Mesenteric fat pad (tissue), 1 donor: Measurements from ENCODE around the gene GNMT. TPM values are rescaled to one million over a fixed set of nuclear protein-coding genes. Genes with fewer than 3 reads are reported as not detected.

Source experiments
- DNase-seq: peaks from one replicate; pipeline ENCODE4 v3.0.0-alpha.2; 2020; ENCODE audit warnings: low spot score
- total RNA-seq: library from RNA; stranded (reverse); fragmentation: NEBNext Ultra II Directional; extraction: Animal tissue kit (Norgen Biotek cat#: 25700); gene quantifications from one replicate; pipeline ENCODE4 v1.2.1, GENCODE V29; 2021
- donor health status: DM: yes; HTN: yes; CAD: no.

The GNMT gene
- total RNA-seq, 1 donor from 2014 or later, result 0.61 TPM

DNA sequence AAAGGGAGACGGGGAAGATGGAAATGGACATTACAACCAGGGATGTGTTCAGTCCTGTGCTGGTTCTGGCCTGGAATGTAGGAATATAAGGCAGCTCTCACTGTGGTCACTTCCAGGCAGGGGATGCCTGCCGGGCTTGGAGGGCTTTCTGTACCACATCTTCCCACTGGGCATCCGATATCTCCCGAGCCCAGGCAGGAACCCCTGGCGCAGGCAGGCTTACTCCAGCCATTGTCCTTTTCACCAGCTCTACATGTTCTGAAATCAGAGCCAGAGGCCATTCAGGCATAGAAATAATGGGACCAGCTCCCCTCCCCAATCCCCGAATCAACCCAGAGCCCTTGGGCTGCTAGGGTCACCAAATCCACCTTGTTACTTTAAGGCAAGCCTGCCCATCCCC lies 51.8 kb downstream of the GNMT start:
- no peak for DNase-seq

GRCh38 chr6:43013097-43013842 lies 52.7 kb downstream of the GNMT start:
- peak; percentile 91 for DNase-seq

Other genes with a start within 250 kb of the GNMT start
- 1.4 TPM for gene PRPH2, start 238.2 kb upstream of the GNMT start, total RNA-seq
- 13.8 TPM for gene TBCC, start 214.7 kb upstream of the GNMT start, total RNA-seq
- gene BICRAL, start 178.7 kb upstream of the GNMT start, total RNA-seq, result 12.5 TPM
- gene RPL7L1, start 81.1 kb upstream of the GNMT start, total RNA-seq, result 82.2 TPM
- not detected for gene PTCRA, start 44.7 kb upstream of the GNMT start, total RNA-seq
- gene CNPY3, start 31.3 kb upstream of the GNMT start, total RNA-seq, result 27.4 TPM
- 13.4 TPM for gene PEX6, start 18.4 kb downstream of the GNMT start, total RNA-seq
- gene PPP2R5D, start 23.8 kb downstream of the GNMT start, total RNA-seq, result 27.8 TPM
- 46.1 TPM for gene MEA1, start 53.2 kb downstream of the GNMT start, total RNA-seq
- 71.6 TPM for gene KLHDC3, start 53.5 kb downstream of the GNMT start, total RNA-seq
- gene RRP36, start 60.9 kb downstream of the GNMT start, total RNA-seq, result 51.9 TPM
- gene CUL7, start 93.1 kb downstream of the GNMT start, total RNA-seq, result 13.7 TPM
- 59.3 TPM for gene MRPL2, start 98.7 kb downstream of the GNMT start, total RNA-seq
- gene KLC4, start 98.9 kb downstream of the GNMT start, total RNA-seq, result 18.1 TPM
- gene PTK7, start 115.6 kb downstream of the GNMT start, total RNA-seq, result 13.6 TPM
- 34.2 TPM for gene SRF, start 210.5 kb downstream of the GNMT start, total RNA-seq
- gene CUL9, start 221.4 kb downstream of the GNMT start, total RNA-seq, result 26.6 TPM